ENCODE measurements around the gene SPC25.

DNA sequence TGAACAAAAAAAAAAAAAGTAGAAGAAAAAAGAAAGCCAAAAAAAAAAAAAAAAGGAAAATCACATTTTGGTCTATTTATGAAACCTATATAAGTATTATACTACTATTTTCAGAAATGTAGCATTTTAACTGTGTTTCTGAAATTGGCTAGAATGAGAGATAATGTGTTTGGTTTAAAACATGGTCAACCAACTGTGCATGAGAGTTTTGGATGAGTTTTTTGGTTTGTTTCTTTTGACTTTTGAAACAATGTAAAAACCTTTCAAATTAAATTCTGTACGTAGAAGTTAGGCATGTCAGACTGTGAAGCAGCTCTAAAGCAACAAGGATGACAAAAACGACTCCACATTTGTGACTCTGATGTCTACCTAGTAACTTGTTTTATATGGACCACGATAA, 34.6 kb downstream of the SPC25 start:
- TF ChIP-seq, protein P1, sequence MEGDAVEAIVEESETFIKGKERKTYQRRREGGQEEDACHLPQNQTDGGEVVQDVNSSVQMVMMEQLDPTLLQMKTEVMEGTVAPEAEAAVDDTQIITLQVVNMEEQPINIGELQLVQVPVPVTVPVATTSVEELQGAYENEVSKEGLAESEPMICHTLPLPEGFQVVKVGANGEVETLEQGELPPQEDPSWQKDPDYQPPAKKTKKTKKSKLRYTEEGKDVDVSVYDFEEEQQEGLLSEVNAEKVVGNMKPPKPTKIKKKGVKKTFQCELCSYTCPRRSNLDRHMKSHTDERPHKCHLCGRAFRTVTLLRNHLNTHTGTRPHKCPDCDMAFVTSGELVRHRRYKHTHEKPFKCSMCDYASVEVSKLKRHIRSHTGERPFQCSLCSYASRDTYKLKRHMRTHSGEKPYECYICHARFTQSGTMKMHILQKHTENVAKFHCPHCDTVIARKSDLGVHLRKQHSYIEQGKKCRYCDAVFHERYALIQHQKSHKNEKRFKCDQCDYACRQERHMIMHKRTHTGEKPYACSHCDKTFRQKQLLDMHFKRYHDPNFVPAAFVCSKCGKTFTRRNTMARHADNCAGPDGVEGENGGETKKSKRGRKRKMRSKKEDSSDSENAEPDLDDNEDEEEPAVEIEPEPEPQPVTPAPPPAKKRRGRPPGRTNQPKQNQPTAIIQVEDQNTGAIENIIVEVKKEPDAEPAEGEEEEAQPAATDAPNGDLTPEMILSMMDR (IDR thresholded peaks at IDR 0.05; ENCODE audit: poor library complexity): no peak
- TF ChIP-seq EZH2 (IDR thresholded peaks at IDR 0.05; ENCODE audit: borderline replicate concordance): no peak
